ENCODE results near the gene PRPF6.

Gene PRPF6

DNA sequence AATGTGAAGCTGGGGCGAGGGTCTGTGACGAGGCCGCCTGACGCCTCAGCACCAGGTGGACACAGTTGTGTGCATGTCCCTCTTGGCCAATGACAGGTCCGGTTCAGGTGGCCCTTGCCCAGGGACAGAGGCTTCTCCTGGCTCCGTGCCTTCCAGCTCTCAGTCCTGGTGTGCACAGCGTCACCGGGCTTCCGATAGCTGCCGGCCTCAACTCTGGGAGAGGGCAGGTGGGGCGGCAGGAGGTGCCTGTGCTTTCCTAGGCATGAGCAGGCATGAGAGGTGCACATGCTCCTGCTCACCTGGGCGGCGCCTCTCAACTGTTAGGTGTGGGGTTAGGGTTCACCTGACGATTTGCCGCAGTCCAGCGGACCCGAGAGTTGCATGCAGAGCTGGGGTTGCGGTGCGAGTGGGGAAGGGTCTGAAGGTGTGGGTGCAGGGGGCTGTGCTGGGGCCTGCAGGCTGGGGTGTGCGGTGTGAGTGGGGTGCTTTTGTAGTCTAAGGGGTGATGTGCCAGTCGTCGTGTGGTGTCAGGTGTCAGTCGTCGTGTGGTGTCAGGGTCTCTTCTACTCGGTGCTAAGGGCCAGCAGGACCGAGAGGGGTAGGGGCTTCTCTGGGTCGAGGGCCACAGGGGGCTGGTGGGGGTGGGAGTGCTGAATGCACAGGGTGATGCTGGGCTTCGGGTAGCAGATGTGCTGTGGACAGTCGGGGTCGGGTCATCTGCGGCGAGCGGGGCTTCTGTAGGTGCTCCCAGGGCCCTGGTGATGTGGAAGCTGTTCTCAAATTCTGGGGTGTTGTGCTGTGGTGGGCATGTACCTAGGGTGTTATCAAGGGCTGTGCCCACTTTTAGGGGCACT is 72.3 kb downstream of the PRPF6 start:
- no peak overlapping the region for H3K27ac ChIP-seq
- no peak for TF ChIP-seq ZFX (IDR thresholded peaks at IDR 0.05; ENCODE audit: borderline replicate concordance)
- TF ChIP-seq, protein P1, sequence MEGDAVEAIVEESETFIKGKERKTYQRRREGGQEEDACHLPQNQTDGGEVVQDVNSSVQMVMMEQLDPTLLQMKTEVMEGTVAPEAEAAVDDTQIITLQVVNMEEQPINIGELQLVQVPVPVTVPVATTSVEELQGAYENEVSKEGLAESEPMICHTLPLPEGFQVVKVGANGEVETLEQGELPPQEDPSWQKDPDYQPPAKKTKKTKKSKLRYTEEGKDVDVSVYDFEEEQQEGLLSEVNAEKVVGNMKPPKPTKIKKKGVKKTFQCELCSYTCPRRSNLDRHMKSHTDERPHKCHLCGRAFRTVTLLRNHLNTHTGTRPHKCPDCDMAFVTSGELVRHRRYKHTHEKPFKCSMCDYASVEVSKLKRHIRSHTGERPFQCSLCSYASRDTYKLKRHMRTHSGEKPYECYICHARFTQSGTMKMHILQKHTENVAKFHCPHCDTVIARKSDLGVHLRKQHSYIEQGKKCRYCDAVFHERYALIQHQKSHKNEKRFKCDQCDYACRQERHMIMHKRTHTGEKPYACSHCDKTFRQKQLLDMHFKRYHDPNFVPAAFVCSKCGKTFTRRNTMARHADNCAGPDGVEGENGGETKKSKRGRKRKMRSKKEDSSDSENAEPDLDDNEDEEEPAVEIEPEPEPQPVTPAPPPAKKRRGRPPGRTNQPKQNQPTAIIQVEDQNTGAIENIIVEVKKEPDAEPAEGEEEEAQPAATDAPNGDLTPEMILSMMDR (IDR thresholded peaks at IDR 0.05) = no peak

DNA sequence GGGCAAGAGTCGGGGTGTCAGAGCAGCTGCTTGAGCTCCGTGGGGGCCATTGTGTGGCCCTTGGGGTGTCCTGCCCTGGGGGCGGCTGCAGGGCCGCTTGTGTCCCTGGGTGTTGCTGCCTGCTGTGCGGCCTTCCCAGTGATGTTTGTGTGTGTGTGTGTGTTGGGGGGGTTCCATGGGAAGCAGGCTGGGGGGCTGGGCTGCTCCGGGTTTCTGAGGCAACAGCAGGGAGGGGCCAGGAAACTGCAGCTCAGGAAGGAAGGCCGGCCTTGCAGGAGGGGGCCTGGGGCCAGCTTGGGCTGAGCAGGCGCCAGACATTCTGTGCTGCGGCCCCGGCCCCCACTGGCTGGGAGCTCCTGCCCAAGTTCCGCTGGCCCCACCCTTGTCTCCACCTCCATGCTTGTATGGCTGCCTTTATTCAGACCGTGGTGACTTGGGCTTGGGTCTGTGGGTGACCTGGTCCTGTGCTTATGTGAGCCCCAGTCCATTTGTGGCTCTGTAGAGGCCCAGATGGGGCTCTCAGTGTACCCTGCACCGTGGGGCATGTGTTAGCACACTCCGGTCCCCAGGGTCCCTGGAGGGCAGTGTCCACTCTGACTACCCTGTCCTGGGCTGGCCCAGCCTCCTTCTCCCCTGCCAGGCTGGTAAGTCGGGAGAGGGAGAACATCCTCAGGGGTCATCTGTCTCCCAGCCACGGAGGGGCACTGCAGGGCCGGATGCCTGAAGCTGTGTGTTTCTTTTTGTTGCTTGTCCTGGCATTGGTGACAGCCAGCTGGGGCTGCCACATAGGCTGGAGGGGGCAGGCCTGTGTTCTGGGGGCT is 73.1 kb downstream of the PRPF6 start:
- TF ChIP-seq ZFX (IDR thresholded peaks at IDR 0.05; ENCODE audit: borderline replicate concordance) = no peak
- TF ChIP-seq, protein P1 (IDR thresholded peaks at IDR 0.05) = peak; percentile 31
- H3K27ac ChIP-seq = no peak overlapping the region

DNA sequence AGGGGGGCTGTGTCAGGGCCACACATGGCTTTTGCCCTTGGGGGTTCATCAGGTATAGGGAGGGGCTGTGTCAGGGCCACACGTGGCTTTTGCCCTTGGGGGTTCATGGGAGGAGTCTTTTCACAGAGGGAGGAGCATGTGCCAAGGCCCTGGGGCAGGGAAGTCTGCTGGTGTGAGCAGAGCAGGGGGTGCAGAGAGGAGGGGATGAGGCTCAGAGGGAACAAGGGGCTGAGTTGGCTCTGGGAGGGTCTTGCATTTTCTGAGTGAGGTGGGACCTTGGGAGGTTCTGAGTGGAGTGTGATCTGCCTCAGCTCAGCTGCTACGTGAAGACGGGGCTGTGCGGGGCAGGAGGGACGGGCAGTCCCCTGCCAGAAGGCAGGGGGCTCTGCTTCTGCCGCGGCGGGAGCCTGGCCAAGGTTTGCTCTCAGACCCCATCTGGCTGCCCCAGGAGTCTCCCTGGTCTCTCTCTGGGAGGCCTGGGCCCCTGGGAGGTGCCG is 74.5 kb downstream of the PRPF6 start:
- TF ChIP-seq, protein P1 (IDR thresholded peaks at IDR 0.05) = no peak
- no peak for TF ChIP-seq ZFX (IDR thresholded peaks at IDR 0.05; ENCODE audit: borderline replicate concordance)
- H3K27ac ChIP-seq = no peak overlapping the region

DNA sequence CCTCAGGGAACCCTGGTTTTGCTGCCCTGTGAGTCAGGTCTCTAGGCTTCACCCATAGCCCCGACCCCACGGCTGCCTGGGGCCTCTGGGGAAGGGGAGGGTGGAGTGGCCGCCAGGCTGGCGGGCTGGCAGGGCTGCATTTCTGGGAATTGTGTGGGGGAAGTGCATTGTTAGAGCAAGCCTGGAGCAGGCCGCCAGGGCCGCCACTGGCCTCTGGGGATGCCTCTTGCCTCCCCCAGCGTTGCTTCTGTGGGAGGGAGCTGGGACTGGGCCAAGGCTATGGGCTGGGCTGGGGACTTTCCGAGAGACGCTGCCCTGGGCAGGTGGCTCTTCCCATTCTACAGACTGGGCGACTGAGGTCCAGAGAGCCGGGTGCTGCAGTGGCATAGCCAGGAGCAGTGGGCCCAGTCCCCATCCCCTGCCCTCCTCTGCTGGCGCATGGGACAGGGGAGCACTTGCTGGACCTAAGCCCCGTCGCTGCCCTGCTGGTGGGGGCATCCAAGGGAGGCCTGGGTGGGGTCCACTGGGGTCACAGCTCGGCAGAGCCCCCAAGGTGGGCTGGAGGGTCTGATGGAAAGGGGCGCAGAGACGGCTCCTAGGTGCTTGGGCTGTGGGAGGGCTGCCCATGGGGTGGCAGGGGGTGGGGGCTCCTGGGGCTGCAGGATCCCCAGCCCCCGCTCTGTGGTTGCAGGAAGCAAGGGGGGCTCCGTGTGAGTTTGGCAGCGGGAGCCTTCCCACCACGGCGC is 75.1 kb downstream of the PRPF6 start:
- H3K27ac ChIP-seq = no peak overlapping the region
- TF ChIP-seq, protein P1 (IDR thresholded peaks at IDR 0.05) = no peak
- no peak for TF ChIP-seq ZFX (IDR thresholded peaks at IDR 0.05; ENCODE audit: borderline replicate concordance)

DNA sequence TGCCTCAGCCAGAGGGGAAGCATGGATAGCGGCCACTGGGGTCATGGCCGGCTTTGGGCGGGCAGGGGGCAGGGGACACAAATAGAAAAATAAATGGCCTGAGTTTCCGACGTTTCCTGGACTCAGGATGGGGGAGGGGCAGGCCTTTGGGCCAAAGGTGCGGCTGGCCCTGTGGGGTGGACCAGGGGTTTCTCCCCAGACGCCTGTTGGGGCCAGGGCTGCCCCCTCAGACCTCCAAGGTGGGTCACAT is 75.6 kb downstream of the PRPF6 start:
- no peak overlapping the region for H3K27ac ChIP-seq
- TF ChIP-seq, protein P1 (IDR thresholded peaks at IDR 0.05) = no peak
- TF ChIP-seq ZFX (IDR thresholded peaks at IDR 0.05; ENCODE audit: borderline replicate concordance) = no peak

DNA sequence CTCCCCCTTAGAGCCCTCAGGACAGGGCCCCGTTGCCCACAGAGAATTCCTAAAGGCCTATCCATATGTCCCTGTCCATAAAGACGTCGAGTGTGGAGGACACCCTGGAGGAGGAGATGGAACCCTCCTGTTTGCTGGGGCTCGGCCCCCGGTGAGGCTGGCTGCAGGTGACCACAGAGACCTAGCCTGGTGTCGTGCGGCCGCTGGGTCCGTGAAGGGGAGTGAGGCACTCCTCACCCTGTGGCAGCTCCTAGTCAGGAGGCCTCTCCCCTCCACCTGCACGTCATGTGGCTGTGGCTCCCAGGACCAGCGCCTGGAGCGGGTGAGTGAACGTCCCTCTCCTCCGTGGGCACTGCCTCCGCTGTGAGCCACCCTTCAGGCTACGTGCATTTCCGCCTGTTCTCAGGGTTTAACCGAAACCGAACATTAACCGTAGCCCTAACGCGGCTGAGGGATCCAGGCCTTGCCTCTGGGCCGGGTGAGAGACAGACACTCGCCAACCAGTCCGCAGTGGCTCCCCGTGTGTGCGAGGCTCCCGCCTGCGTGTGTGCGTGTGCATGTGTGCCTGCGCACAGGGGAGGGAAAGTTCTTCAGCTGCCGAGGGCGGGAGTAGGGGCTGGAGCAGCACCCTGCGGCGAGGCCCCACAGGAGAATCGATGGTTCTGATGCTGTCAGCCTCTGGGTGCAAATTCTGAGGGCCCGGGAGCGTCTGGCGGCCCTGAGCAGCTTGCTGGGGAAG is 76.1 kb downstream of the PRPF6 start:
- no peak for TF ChIP-seq ZFX (IDR thresholded peaks at IDR 0.05; ENCODE audit: borderline replicate concordance)
- TF ChIP-seq, protein P1 (IDR thresholded peaks at IDR 0.05) = no peak
- H3K27ac ChIP-seq = no peak overlapping the region

All from 22Rv1 (cell line).